K562 (cell line): ENCODE measurements around the gene CALM3. TPM values are rescaled to one million over a fixed set of nuclear protein-coding genes. Genes with fewer than 3 reads are reported as not detected.
A peak's percentile ranks its signal among the peaks of the same experiment; 100 is the strongest.

ENCODE experiments used
- ARID1B ChIP-seq: fragments of 450-650 bp; IDR thresholded peaks from 2 replicates; pipeline ENCODE4 v1.6.1; 2016; ENCODE audit warnings: antibody characterized with exemption, mild to moderate bottlenecking, inconsistent platforms
- C11orf30 ChIP-seq: fragments of 450-650 bp; IDR thresholded peaks from 2 replicates; pipeline ENCODE4 v1.6.1; 2016; ENCODE audit warnings: low read depth, mild to moderate bottlenecking
- CTBP1 ChIP-seq: fragments of 450-650 bp; IDR thresholded peaks from 2 replicates; pipeline ENCODE4 v1.6.1; 2016; ENCODE audit warnings: borderline replicate concordance
- FOSL1 ChIP-seq: fragments of 200-800 bp; sonication (Bioruptor generic); conservative IDR thresholded peaks from 2 replicates; pipeline ENCODE4 v1.6.1; 2016; ENCODE audit warnings: missing genetic modification characterization, missing compliant biosample characterization
- LARP7 ChIP-seq: fragments of 450-650 bp; IDR thresholded peaks from 2 replicates; pipeline ENCODE4 v1.6.1; 2016
- PHF20 ChIP-seq: fragments of 450-650 bp; IDR thresholded peaks from 2 replicates; pipeline ENCODE4 v1.6.1; 2018; ENCODE audit not compliant: partially characterized antibody
- RBM15 ChIP-seq: fragments of 200-400 bp; formaldehyde crosslinking; IDR thresholded peaks from 2 replicates; pipeline ENCODE4 v1.6.1; 2018; ENCODE audit warnings: mild to moderate bottlenecking, low read length, moderate library complexity; ENCODE audit not compliant: insufficient read depth
- SMARCA4 ChIP-seq: fragments of 450-650 bp; IDR thresholded peaks from 2 replicates; pipeline ENCODE4 v1.6.1; 2016
- ZBTB7A ChIP-seq: IDR thresholded peaks from 2 replicates; pipeline ENCODE4 v1.6.1; 2011; ENCODE audit warnings: low read depth, mild to moderate bottlenecking, low read length, moderate library complexity, borderline replicate concordance; ENCODE audit not compliant: control insufficient read depth
- ZEB2 ChIP-seq: fragments of 450-650 bp; IDR thresholded peaks from 2 replicates; pipeline ENCODE4 v1.6.1; 2016
- ZNF263 ChIP-seq: sonication (generic); formaldehyde crosslinking; IDR thresholded peaks from 2 replicates; pipeline ENCODE4 v1.8.0; 2022; ENCODE audit warnings: mild to moderate bottlenecking, missing genetic modification reagents, borderline replicate concordance
- ZNF316 ChIP-seq: fragments of 450-650 bp; IDR thresholded peaks from 2 replicates; pipeline ENCODE4 v1.6.1; 2016
- polyA plus RNA-seq, 8 experiments: library from polyadenylated mRNA; depleted of rRNA in 4 of 8; stranded (reverse) in 5 of 8; unstranded in 3 of 8; fragments of >200 nt; fragmentation: Nextera tagmentation in 2 of 8; fragmentation: Illumina TruSeq in 1 of 8; extraction: Ambion mirVana in 2 of 8; extraction: Trizol in 1 of 8; gene quantifications; 2 replicates each; pipeline versions ENCODE4 v1.2.1 to v1.2.3, GENCODE V29; 2011 to 2014; ENCODE audit warnings: inconsistent platforms in 1 of 8, missing spikeins in 1 of 8
- total RNA-seq, 7 experiments: library from RNA; depleted of rRNA in 6 of 7; stranded (reverse); fragments of >200 nt in 6 of 7; fragmentation: Illumina TruSeq in 2 of 7; extraction: Trizol in 2 of 7; gene quantifications; 2 replicates each; pipeline versions ENCODE4 v1.2.1 to v1.2.3, GENCODE V29; 2011 to 2021; ENCODE audit warnings: low replicate concordance in 1 of 7
- TF ChIP-seq, protein P1 (sequence below), 3 experiments: IDR thresholded peaks in 2 of 3; conservative IDR thresholded peaks in 1 of 3; 2 replicates each; pipeline ENCODE4 v1.5.1; 2011 to 2012; ENCODE audit warnings: low read length in 3 of 3, mild to moderate bottlenecking in 3 of 3, control low read depth in 2 of 3, improper control_type of control experiment in 1 of 3, inconsistent platforms in 1 of 3, low read depth in 1 of 3, mixed read lengths in 1 of 3, moderate library complexity in 1 of 3; ENCODE audit not compliant: insufficient read depth in 2 of 3

CALM3 gene
- total and polyA plus RNA-seq, 9 of the 15 experiments (the other 6 are each of a cell fraction or from before 2014, with no cell fraction given) = 34.6 to 350 (median 156) TPM

DNA sequence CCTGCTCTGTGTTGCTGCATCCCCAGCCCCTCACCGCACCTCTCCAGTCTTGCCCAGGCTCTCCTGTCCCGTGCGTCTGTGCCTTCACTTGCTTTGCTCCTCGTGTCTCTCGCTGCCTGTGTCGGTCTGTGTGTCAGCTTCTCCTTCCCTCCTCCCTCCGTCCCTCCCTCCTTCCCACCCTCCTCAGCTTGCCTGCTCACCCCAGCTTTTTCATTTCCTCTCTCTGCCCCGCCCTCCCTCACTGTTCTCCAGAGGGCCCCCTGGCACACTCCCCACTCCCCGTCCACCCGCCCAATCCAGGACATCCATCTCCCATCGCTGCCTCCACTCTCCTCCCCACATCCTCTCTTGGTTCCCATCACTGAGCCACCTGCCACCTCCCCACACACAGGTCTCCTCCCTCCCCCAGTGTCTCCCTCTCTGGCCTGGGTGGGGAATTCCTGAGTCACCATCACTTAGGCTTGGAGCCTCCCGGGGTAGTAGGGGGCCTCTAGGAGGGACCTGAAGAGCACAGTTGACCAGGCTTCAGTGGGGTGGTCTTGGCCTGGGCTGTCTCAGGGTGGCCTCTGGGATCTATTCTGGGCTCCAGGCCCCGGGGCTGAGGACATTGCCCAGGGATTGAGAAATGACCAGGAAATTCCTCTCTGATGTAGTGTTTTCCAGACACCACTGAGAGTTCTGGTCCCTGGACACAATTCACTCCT, 24.0 kb downstream of the CALM3 start, which contains the start of gene PTGIR (continued):
- peak; percentile 34; the same call in 1 of the 2 replicates for TF ChIP-seq ZNF316
- peak; percentile 90 for TF ChIP-seq CTBP1
- TF ChIP-seq, protein P1, sequence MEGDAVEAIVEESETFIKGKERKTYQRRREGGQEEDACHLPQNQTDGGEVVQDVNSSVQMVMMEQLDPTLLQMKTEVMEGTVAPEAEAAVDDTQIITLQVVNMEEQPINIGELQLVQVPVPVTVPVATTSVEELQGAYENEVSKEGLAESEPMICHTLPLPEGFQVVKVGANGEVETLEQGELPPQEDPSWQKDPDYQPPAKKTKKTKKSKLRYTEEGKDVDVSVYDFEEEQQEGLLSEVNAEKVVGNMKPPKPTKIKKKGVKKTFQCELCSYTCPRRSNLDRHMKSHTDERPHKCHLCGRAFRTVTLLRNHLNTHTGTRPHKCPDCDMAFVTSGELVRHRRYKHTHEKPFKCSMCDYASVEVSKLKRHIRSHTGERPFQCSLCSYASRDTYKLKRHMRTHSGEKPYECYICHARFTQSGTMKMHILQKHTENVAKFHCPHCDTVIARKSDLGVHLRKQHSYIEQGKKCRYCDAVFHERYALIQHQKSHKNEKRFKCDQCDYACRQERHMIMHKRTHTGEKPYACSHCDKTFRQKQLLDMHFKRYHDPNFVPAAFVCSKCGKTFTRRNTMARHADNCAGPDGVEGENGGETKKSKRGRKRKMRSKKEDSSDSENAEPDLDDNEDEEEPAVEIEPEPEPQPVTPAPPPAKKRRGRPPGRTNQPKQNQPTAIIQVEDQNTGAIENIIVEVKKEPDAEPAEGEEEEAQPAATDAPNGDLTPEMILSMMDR (IDR thresholded peaks at IDR 0.05 in 2 of 3, conservative IDR thresholded peaks at IDR 0.05 in 1 of 3; ENCODE audit: insufficient read depth in 2 of 3, low read depth in 1 of 3, low read length in 3 of 3) = 0 out of 6 replicates have a peak, but pooled peaks of 1 of the 3 experiments have one; percentile 9
- TF ChIP-seq ZNF263 (CRISPR knock-in tag) = peak; percentile 84
- TF ChIP-seq ARID1B = peak; percentile 27; the same call in 1 of the 2 replicates
- TF ChIP-seq LARP7 = 0 out of 2 replicates have a peak, but pooled peaks have one; percentile 18
- peak; percentile 17 for TF ChIP-seq PHF20
- TF ChIP-seq ZEB2 = peak; percentile 91
- no peak for TF ChIP-seq RBM15
- peak; percentile 44; the same call in 1 of the 2 replicates for TF ChIP-seq ZBTB7A
- peak; percentile 51 for TF ChIP-seq C11orf30
- peak; percentile 65; the same call in 1 of the 2 replicates for TF ChIP-seq SMARCA4
- peak; percentile 29; the same call in 1 of the 2 replicates for TF ChIP-seq FOSL1 (tag)
- TF ChIP-seq, all 486 proteins: peak for 24
